Keratinocyte (primary cell): ENCODE measurements around the gene SH3D19. TPM values are rescaled to one million over a fixed set of nuclear protein-coding genes. Genes with fewer than 3 reads are reported as not detected.

Experiments
- DNase-seq: peaks from one replicate; pipeline ENCODE4 v3.0.0-alpha.2; 2011; ENCODE audit warnings: low read depth, missing footprints, low spot score
- FAIRE-seq: peaks from 2 replicates; lab custom pipeline; 2011; peaks lifted over from hg19 to GRCh38; lab: Jason Lieb, UNC
- H2AFZ ChIP-seq: 2 replicates; pipeline ENCODE4 v1.6.0; 2012; ENCODE audit warnings: low read length, control low read depth, inconsistent platforms; ENCODE audit not compliant: control insufficient read depth
- H3K27ac ChIP-seq: 2 replicates; pipeline ENCODE4 v1.5.1; 2011; ENCODE audit warnings: low read length; ENCODE audit not compliant: control insufficient read depth, insufficient read depth
- H3K27me3 ChIP-seq: 3 replicates; pipeline ENCODE4 v1.6.0; 2011; ENCODE audit warnings: low read length; ENCODE audit not compliant: control insufficient read depth, insufficient read depth; ENCODE audit errors: extremely low read depth
- H3K36me3 ChIP-seq, 2 experiments: 2 replicates in 1 of 2; 3 replicates in 1 of 2; pipeline ENCODE4 v1.5.1; 2011; ENCODE audit warnings: low read length in 2 of 2, mild to moderate bottlenecking in 1 of 2; ENCODE audit not compliant: control insufficient read depth in 2 of 2, insufficient read depth in 2 of 2; ENCODE audit errors: extremely low read depth in 1 of 2
- H3K4me1 ChIP-seq: 3 replicates; pipeline ENCODE4 v1.5.1; 2011; ENCODE audit warnings: low read length; ENCODE audit not compliant: control insufficient read depth, insufficient read depth; ENCODE audit errors: extremely low read depth
- H3K4me2 ChIP-seq: 3 replicates; pipeline ENCODE4 v1.6.0; 2011; ENCODE audit warnings: low read depth, low read length; ENCODE audit not compliant: control insufficient read depth, insufficient read depth; ENCODE audit errors: extremely low read depth
- H3K4me3 ChIP-seq, 3 experiments: fragments of 200-600 bp in 1 of 3; sonication (generic) in 1 of 3; 2 replicates in 2 of 3; 3 replicates in 1 of 3; pipeline ENCODE4 v1.5.1; 2011 to 2016; ENCODE audit warnings: low read length in 3 of 3, mild to moderate bottlenecking in 3 of 3, control low read depth in 2 of 3, inconsistent platforms in 1 of 3, low read depth in 1 of 3, mixed read lengths in 1 of 3, mixed run types in 1 of 3, moderate library complexity in 1 of 3; ENCODE audit not compliant: control insufficient read depth in 2 of 3, insufficient read depth in 2 of 3; ENCODE audit errors: extremely low read depth in 1 of 3
- H3K79me2 ChIP-seq: 2 replicates; pipeline ENCODE4 v1.6.0; 2012; ENCODE audit warnings: low read length; ENCODE audit not compliant: control insufficient read depth, insufficient read depth
- H3K9ac ChIP-seq: 3 replicates; pipeline ENCODE4 v1.6.0; 2011; ENCODE audit warnings: low read length; ENCODE audit not compliant: control insufficient read depth, insufficient read depth; ENCODE audit errors: extremely low read depth
- H3K9me1 ChIP-seq: 3 replicates; pipeline ENCODE4 v1.6.0; 2011; ENCODE audit warnings: low read length; ENCODE audit not compliant: control insufficient read depth, insufficient read depth; ENCODE audit errors: extremely low read depth
- H3K9me3 ChIP-seq: 2 replicates; pipeline ENCODE4 v1.5.1; 2012; ENCODE audit warnings: low read depth, low read length; ENCODE audit not compliant: control insufficient read depth
- H4K20me1 ChIP-seq: 3 replicates; pipeline ENCODE4 v1.6.0; 2011; ENCODE audit warnings: low read length; ENCODE audit not compliant: control insufficient read depth, insufficient read depth; ENCODE audit errors: extremely low read depth
- EZH2 ChIP-seq: IDR thresholded peaks from one replicate; pipeline ENCODE4 v1.6.1; 2012; ENCODE audit warnings: inconsistent platforms, mild to moderate bottlenecking, low read length, moderate library complexity
- dilution Hi-C: fragments of 300-500 bp; cut with MboI; formaldehyde crosslinking; loops from one replicate; pipeline ENCODE4 v1.7.0; 2020; ENCODE audit warnings: low sequenced_read_pairs; ENCODE audit not compliant: extremely low pct_ligation_motif_present
- polyA plus RNA-seq, 5 experiments: library from polyadenylated mRNA; depleted of rRNA in 3 of 5; stranded (reverse) in 3 of 5; stranded (forward) in 1 of 5; unstranded in 1 of 5; fragments of >200 nt; gene quantifications; 1 replicate in 1 of 5; 2 replicates in 3 of 5; 3 replicates in 1 of 5; pipeline versions ENCODE4 v1.2.1 to v1.2.3, GENCODE V29; 2011 to 2012; ENCODE audit warnings: missing spikeins in 2 of 5, low read depth in 1 of 5, low replicate concordance in 1 of 5
- TF ChIP-seq, protein P1 (sequence below), 3 experiments: IDR thresholded peaks in 1 of 3; conservative IDR thresholded peaks in 1 of 3; optimal IDR thresholded peaks in 1 of 3; 2 replicates in 2 of 3; 3 replicates in 1 of 3; pipeline versions ENCODE3 to v1.5.1; 2011; ENCODE audit warnings: low read length in 3 of 3, mild to moderate bottlenecking in 3 of 3, moderate library complexity in 2 of 3, control low read depth in 1 of 3, inconsistent platforms in 1 of 3; ENCODE audit not compliant: insufficient read depth in 2 of 3; ENCODE audit errors: extremely low read depth in 1 of 3

Gene SH3D19
- polyA plus RNA-seq, 1 donor (not counting 4 experiments of a cell fraction or from before 2014, with no cell fraction given) = 24.8 TPM

- Histone ChIP-seq H3K9me1 (no peaks in the 10 kb centered on the region), H4K20me1 (no peaks in the 10 kb centered on the region), H3K4me3 (no peak overlapping the region), H3K4me2 (no peak overlapping the region), H3K4me1 (peaks cover 13% of the 10 kb centered on the region), H3K9me3 (no peaks in the 10 kb centered on the region), H3K79me2 (peaks cover 11% of the 10 kb centered on the region), H3K36me3 (no peaks in the 10 kb centered on the region), H3K27ac (no peak overlapping the region), H3K27me3 (no peaks in the 10 kb centered on the region), H3K9ac (no peak overlapping the region), H2AFZ (no peak overlapping the region)
- TF ChIP-seq, protein P1, sequence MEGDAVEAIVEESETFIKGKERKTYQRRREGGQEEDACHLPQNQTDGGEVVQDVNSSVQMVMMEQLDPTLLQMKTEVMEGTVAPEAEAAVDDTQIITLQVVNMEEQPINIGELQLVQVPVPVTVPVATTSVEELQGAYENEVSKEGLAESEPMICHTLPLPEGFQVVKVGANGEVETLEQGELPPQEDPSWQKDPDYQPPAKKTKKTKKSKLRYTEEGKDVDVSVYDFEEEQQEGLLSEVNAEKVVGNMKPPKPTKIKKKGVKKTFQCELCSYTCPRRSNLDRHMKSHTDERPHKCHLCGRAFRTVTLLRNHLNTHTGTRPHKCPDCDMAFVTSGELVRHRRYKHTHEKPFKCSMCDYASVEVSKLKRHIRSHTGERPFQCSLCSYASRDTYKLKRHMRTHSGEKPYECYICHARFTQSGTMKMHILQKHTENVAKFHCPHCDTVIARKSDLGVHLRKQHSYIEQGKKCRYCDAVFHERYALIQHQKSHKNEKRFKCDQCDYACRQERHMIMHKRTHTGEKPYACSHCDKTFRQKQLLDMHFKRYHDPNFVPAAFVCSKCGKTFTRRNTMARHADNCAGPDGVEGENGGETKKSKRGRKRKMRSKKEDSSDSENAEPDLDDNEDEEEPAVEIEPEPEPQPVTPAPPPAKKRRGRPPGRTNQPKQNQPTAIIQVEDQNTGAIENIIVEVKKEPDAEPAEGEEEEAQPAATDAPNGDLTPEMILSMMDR (optimal IDR thresholded peaks at IDR 0.05 in 1 of 3, IDR thresholded peaks at IDR 0.05 in 1 of 3, conservative IDR thresholded peaks at IDR 0.05 in 1 of 3; ENCODE audit: extremely low read depth in 1 of 3, insufficient read depth in 2 of 3, low read length in 3 of 3) = no peak
- TF ChIP-seq EZH2 = no peak
- peak; percentile 53 for FAIRE-seq
- dilution Hi-C loops = no loop called here
- no peak for DNase-seq
These were observed 38.0 kb downstream of the SH3D19 start for GRCh38 chr4:151287409-151287808.

- no peak overlapping the region for H3K27ac ChIP-seq
- H4K20me1 ChIP-seq = no peaks in the 10 kb centered on the region
- no peaks in the 10 kb centered on the region for H3K9me3 ChIP-seq
- no peak overlapping the region for H2AFZ ChIP-seq
- DNase-seq = no peak
- no peaks in the 10 kb centered on the region for H3K9me1 ChIP-seq
- H3K27me3 ChIP-seq = no peaks in the 10 kb centered on the region
- dilution Hi-C loops = no loop called here
- no peak for FAIRE-seq
- H3K4me3 ChIP-seq = no peak overlapping the region
- H3K79me2 ChIP-seq = peaks cover 13% of the 10 kb centered on the region
- H3K9ac ChIP-seq = no peak overlapping the region
- H3K4me2 ChIP-seq = no peak overlapping the region
- H3K4me1 ChIP-seq = peaks cover 5% of the 10 kb centered on the region
- TF ChIP-seq EZH2 = no peak
- TF ChIP-seq, protein P1 (optimal IDR thresholded peaks at IDR 0.05 in 1 of 3, IDR thresholded peaks at IDR 0.05 in 1 of 3, conservative IDR thresholded peaks at IDR 0.05 in 1 of 3; ENCODE audit: extremely low read depth in 1 of 3, insufficient read depth in 2 of 3, low read length in 3 of 3) = no peak
- no peaks in the 10 kb centered on the region for H3K36me3 ChIP-seq
These were observed 40.7 kb downstream of the SH3D19 start for GRCh38 chr4:151284534-151285245.
